Ishikawa (cell line): ENCODE measurements around the gene COL25A1.

ENCODE experiments used
- CEBPB ChIP-seq: IDR thresholded peaks from 2 replicates; pipeline ENCODE4 v1.6.1; 2012
- CREB1 ChIP-seq: IDR thresholded peaks from 2 replicates; pipeline ENCODE4 v1.6.1; 2012; ENCODE audit warnings: low read depth
- EGR1 ChIP-seq: IDR thresholded peaks from 2 replicates; pipeline ENCODE4 v1.6.1; 2012
- EP300 ChIP-seq: IDR thresholded peaks from 2 replicates; pipeline ENCODE4 v1.6.1; 2012; ENCODE audit warnings: borderline replicate concordance
- FOXM1 ChIP-seq: IDR thresholded peaks from 2 replicates; pipeline ENCODE4 v1.6.1; 2012; ENCODE audit warnings: low read depth, borderline replicate concordance
- MAX ChIP-seq: IDR thresholded peaks from 2 replicates; pipeline ENCODE4 v1.6.1; 2012
- NFIC ChIP-seq: IDR thresholded peaks from 2 replicates; pipeline ENCODE4 v1.6.1; 2012
- RAD21 ChIP-seq: IDR thresholded peaks from 2 replicates; pipeline ENCODE4 v1.6.1; 2012; ENCODE audit warnings: low read depth
- REST ChIP-seq: IDR thresholded peaks from 2 replicates; pipeline ENCODE4 v1.6.1; 2012; ENCODE audit warnings: low read depth, mild to moderate bottlenecking
- TAF1 ChIP-seq: IDR thresholded peaks from 2 replicates; pipeline ENCODE4 v1.6.1; 2012; ENCODE audit warnings: low read depth, mild to moderate bottlenecking
- TCF12 ChIP-seq: IDR thresholded peaks from 2 replicates; pipeline ENCODE4 v1.6.1; 2012; ENCODE audit warnings: low read depth
- TEAD4 ChIP-seq: IDR thresholded peaks from 2 replicates; pipeline ENCODE4 v1.6.1; 2012
- USF1 ChIP-seq: IDR thresholded peaks from 2 replicates; pipeline ENCODE4 v1.6.1; 2012
- YY1 ChIP-seq: IDR thresholded peaks from 2 replicates; pipeline ENCODE4 v1.6.1; 2012; ENCODE audit warnings: low read depth
- ZBTB7A ChIP-seq: IDR thresholded peaks from 2 replicates; pipeline ENCODE4 v1.6.1; 2012; ENCODE audit warnings: low read depth

Gene COL25A1

DNA sequence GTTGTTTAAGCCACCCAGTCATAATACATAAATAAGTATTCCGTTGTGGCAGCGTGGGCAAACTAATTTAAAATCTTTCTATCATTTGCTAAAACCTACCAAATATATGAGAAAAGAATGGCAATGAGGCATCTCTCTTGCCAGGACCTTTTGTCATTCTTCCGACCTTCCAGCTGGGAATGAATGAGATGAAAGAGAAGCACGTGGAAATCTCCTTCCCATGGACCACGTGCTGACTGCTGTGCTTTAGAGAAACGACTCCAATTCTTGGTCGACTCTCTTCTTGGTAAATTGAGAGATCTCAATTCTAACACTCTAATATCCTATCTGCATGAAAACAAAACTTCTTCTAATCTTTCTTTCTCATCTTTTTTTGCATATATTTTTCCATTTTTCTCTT is 116.5 kb downstream of the COL25A1 start:
- TF ChIP-seq EP300 (no peak), ZBTB7A (no peak), FOXM1 (no peak), USF1 (no peak), YY1 (no peak), MAX (no peak), TEAD4 (no peak), TAF1 (no peak)

GRCh38 chr4:109185548-109185947 is 116.9 kb downstream of the COL25A1 start:
- TF ChIP-seq TCF12 (no peak), ZBTB7A (no peak), USF1 (no peak), EP300 (no peak), CREB1 (no peak), NFIC (no peak), MAX (no peak)

GRCh38 chr4:109184491-109184961 is 117.9 kb downstream of the COL25A1 start:
- TF ChIP-seq USF1, result no peak
- TF ChIP-seq EGR1, result no peak
- TF ChIP-seq NFIC, result no peak
- TF ChIP-seq ZBTB7A, result no peak
- no peak for TF ChIP-seq TAF1
- no peak for TF ChIP-seq TEAD4
- no peak for TF ChIP-seq REST
- no peak for TF ChIP-seq EP300
- TF ChIP-seq CREB1, result no peak
- TF ChIP-seq RAD21, result no peak
- TF ChIP-seq FOXM1, result no peak

DNA sequence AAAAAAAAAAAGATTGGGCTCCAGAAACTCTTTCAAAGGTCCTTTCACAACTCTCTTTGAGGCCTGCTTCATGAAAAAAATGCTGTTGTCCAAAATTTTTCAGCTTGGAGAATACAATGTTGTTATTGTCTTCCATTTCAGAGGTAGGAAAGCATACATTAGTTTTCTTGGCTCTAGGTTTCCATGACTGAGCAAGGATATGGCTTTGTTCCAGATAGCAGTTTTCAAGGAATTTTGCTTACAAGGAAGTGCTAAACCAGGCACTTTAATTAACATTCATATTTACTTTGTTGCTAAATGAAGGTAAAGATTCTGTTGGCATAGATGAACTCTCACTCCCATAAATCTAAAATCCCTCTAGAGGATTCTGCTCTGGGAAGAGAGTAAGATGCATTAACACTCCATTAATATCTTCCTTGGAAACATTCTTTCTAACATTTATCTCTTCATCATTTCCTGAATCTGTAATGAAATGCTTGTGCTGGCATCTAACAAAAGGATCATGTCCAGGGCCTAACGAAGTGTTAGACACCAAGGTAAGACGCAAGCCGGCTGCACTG is 118.4 kb downstream of the COL25A1 start:
- no peak for TF ChIP-seq EP300
- TF ChIP-seq TCF12, result no peak
- no peak for TF ChIP-seq ZBTB7A
- TF ChIP-seq FOXM1, result no peak
- no peak for TF ChIP-seq EGR1
- TF ChIP-seq CREB1, result no peak
- no peak for TF ChIP-seq RAD21
- no peak for TF ChIP-seq TAF1
- TF ChIP-seq REST, result no peak
- no peak for TF ChIP-seq YY1
- TF ChIP-seq MAX, result no peak
- TF ChIP-seq NFIC, result no peak
- no peak for TF ChIP-seq USF1
- no peak for TF ChIP-seq TEAD4
- TF ChIP-seq CEBPB, result no peak

- TF ChIP-seq REST, result no peak
- TF ChIP-seq USF1, result no peak
- TF ChIP-seq RAD21, result no peak
- TF ChIP-seq TEAD4, result no peak
- no peak for TF ChIP-seq NFIC
- TF ChIP-seq CREB1, result no peak
- TF ChIP-seq FOXM1, result no peak
- TF ChIP-seq YY1, result no peak
- no peak for TF ChIP-seq CEBPB
- no peak for TF ChIP-seq TAF1
- TF ChIP-seq MAX, result no peak
- TF ChIP-seq TCF12, result no peak
- TF ChIP-seq ZBTB7A, result no peak
- TF ChIP-seq EP300, result no peak
- no peak for TF ChIP-seq EGR1
Measured at GRCh38 chr4:109182696-109183095, 119.8 kb downstream of the COL25A1 start.
